A673 (cell line): ENCODE results near the gene RNPEPL1. TPM values are rescaled to one million over a fixed set of nuclear protein-coding genes. Genes with fewer than 3 reads are reported as not detected.

Experiments
- BruUV-seq: library from RNA; stranded (reverse); fragments of 400-500 nt; replicated peaks from 2 replicates; lab custom pipeline; 2021; lab: Mats Ljungman, UMichigan
- CTCF ChIA-PET: fragments of 300-600 bp; sonication (Branson Sonifier 250); formaldehyde crosslinking; loops from one replicate; lab custom pipeline; 2022; ENCODE audit warnings: antibody characterized with exemption; lab: Charles Lee
- POLR2A ChIA-PET: fragments of 300-600 bp; sonication (Branson Sonifier 250); formaldehyde crosslinking; loops from one replicate; lab custom pipeline; 2022; ENCODE audit warnings: antibody characterized with exemption; ENCODE audit not compliant: low non-redundant PET; lab: Charles Lee
- DNase-seq: peaks from one replicate; pipeline ENCODE4 v3.0.0-alpha.2; 2015; ENCODE audit warnings: low spot score
- H3K27ac ChIP-seq: fragments of 200-600 bp; sonication (generic); 2 replicates; pipeline ENCODE4 v1.5.1; 2016; ENCODE audit warnings: mixed run types, low read depth, mild to moderate bottlenecking, mixed read lengths, antibody characterized with exemption, low read length; ENCODE audit not compliant: poor library complexity, severe bottlenecking
- H3K27me3 ChIP-seq: fragments of 200-600 bp; sonication (generic); replicated peaks from 2 replicates; pipeline ENCODE4 v1.6.1; 2017; ENCODE audit warnings: mixed run types, low read depth, mild to moderate bottlenecking, mixed read lengths, antibody characterized with exemption, low read length; ENCODE audit not compliant: insufficient read depth, poor library complexity
- H3K36me3 ChIP-seq: fragments of 200-600 bp; sonication (generic); 2 replicates; pipeline ENCODE4 v1.6.1; 2016; ENCODE audit warnings: mixed run types, mild to moderate bottlenecking, mixed read lengths, antibody characterized with exemption, low read length; ENCODE audit not compliant: insufficient read depth, poor library complexity, severe bottlenecking
- H3K4me1 ChIP-seq: fragments of 200-600 bp; sonication (generic); 2 replicates; pipeline ENCODE4 v1.6.1; 2017; ENCODE audit warnings: mixed run types, mild to moderate bottlenecking, mixed read lengths, antibody characterized with exemption, low read length; ENCODE audit not compliant: insufficient read depth, poor library complexity, severe bottlenecking
- H3K4me3 ChIP-seq: fragments of 200-600 bp; sonication (generic); 2 replicates; pipeline ENCODE4 v1.5.1; 2016; ENCODE audit warnings: low read depth, mixed run types, mild to moderate bottlenecking, mixed read lengths, low read length; ENCODE audit not compliant: poor library complexity, severe bottlenecking
- H3K9me3 ChIP-seq: fragments of 200-600 bp; sonication (generic); 2 replicates; pipeline ENCODE4 v1.6.1; 2016; ENCODE audit warnings: mixed run types, low read depth, mild to moderate bottlenecking, mixed read lengths, antibody characterized with exemption, low read length; ENCODE audit not compliant: poor library complexity, severe bottlenecking
- CTCF ChIP-seq: fragments of 300-800, 200-600 bp; sonication (generic); conservative IDR thresholded peaks from 2 replicates; pipeline ENCODE4 v1.5.1; 2017; ENCODE audit warnings: low read depth, mild to moderate bottlenecking, antibody characterized with exemption, low read length, moderate library complexity, mixed read lengths
- EZH2 ChIP-seq: fragments of 200-600 bp; sonication (generic); IDR thresholded peaks from 2 replicates; pipeline ENCODE4 v1.6.1; 2017; ENCODE audit warnings: borderline replicate concordance, low read depth, mild to moderate bottlenecking, mixed read lengths, antibody characterized with exemption, low read length; ENCODE audit not compliant: poor library complexity, severe bottlenecking
- intact Hi-C: fragments of 100-400 bp; cut with micrococcal nuclease; formaldehyde crosslinking; loops from one replicate; pipeline ENCODE4 v1.10.0; 2022; ENCODE audit not compliant: unreplicated experiment
- total RNA-seq: library from RNA; stranded (reverse); gene quantifications from 2 replicates; pipeline ENCODE4 v1.2.3, GENCODE V29; 2021

RNPEPL1 gene
- total RNA-seq, 1 experiment from 2014 or later: 26.5 TPM

GRCh38 chr2:240558236-240558761 lies 10.0 kb upstream of the RNPEPL1 start:
- Histone ChIP-seq H3K4me3 (peak overlapping the region; percentile 55), H3K4me1 (peaks cover 12% of the 10 kb centered on the region), H3K9me3 (no peaks in the 10 kb centered on the region), H3K27ac (no peak overlapping the region), H3K36me3 (peaks cover under 1% of the 10 kb centered on the region), H3K27me3 (no peaks in the 10 kb centered on the region)
- intact Hi-C loops: no loop called here
- ChIA-PET CTCF (interaction anchor here (0.5 to 0.6 kb wide), 2 partner anchors 267 to 535 kb away, joined by 3 to 6 read pairs; no protein-coding TSS in a partner anchor), POLR2A (no interaction called here)
- TF ChIP-seq EZH2 (no peak), CTCF (no peak)
- no TSS peak for BruUV-seq
- no peak for DNase-seq

- no peak overlapping the region for H3K27ac ChIP-seq
- TF ChIP-seq CTCF: no peak
- TF ChIP-seq EZH2: no peak
- H3K4me3 ChIP-seq: no peak overlapping the region
- intact Hi-C loops: no loop called here
- POLR2A ChIA-PET: no interaction called here
- no TSS peak for BruUV-seq
- H3K4me1 ChIP-seq: peaks cover 12% of the 10 kb centered on the region
- H3K27me3 ChIP-seq: no peaks in the 10 kb centered on the region
- H3K9me3 ChIP-seq: no peaks in the 10 kb centered on the region
- DNase-seq: no peak
- no peaks in the 10 kb centered on the region for H3K36me3 ChIP-seq
- CTCF ChIA-PET: no interaction called here
Measured at GRCh38 chr2:240559286-240559685, 9.0 kb upstream of the RNPEPL1 start.

DNA sequence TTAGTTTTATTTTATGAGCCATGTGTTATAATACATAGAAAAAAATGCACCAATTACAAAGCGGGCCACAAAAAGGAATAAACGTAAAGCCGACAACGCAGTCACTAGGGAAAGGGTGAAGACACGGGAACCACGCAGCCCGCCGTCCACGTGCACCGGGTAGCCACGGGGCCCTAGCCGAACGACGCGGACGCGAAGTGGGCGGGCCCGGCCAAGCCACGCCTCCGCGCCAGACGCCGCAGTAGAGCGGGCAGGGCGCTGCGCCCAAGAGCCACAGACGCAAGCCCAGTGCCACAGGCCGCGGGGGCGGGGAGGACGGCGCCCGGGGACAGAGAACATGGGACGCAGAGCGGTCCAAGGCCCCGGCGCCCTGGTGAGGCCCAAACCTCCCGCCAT lies 8.2 kb upstream of the RNPEPL1 start, which contains the start of gene DUSP28:
Gene DUSP28 (plus strand): TSS at position 274 of the 396 bp plus-strand sequence. CDS start 328 bp downstream, outside the sequence.
- no TSS peak for BruUV-seq
- Histone ChIP-seq H3K4me3 (peak within 1 kb of the TSS; percentile 87), H3K27me3 (no peaks in the 10 kb centered on the region), H3K4me1 (peaks cover 12% of the 10 kb centered on the region), H3K27ac (peak within 1 kb of the TSS; percentile 98), H3K36me3 (no peaks in the 10 kb centered on the region), H3K9me3 (no peaks in the 10 kb centered on the region)
- POLR2A ChIA-PET: no interaction called here
- no peak for TF ChIP-seq EZH2
- TF ChIP-seq CTCF: no peak
- DNase-seq: peak; percentile 92
- CTCF ChIA-PET: no interaction called here
- intact Hi-C loops: no loop called here
